ENCODE data around the gene LRP6. TPM values are rescaled to one million over a fixed set of nuclear protein-coding genes. Genes with fewer than 3 reads are reported as not detected.

Gene LRP6
- total and polyA plus RNA-seq, 4 donors = 14.7 to 76.8 (median 23.2) TPM

GRCh38 chr12:12079291-12079690 lies 187.6 kb downstream of the LRP6 start:
- Histone ChIP-seq H3K9ac (ENCODE audit: low read depth in 1 of 2, low read length in 2 of 2) (no peak overlapping the region), H3K9me3 (ENCODE audit: control insufficient read depth in 4 of 4, low read length in 3 of 4) (no peaks in the 10 kb centered on the region), H3K36me3 (ENCODE audit: control insufficient read depth in 4 of 4, insufficient read depth in 3 of 4, low read depth in 1 of 4, low read length in 3 of 4) (no peaks in the 10 kb centered on the region), H3K4me1 (ENCODE audit: control insufficient read depth in 4 of 4, insufficient read depth in 4 of 4, low read length in 3 of 4) (peaks cover 0 to 6% (median 3%) of the 10 kb centered on the region in 4 donors), H3K4me3 (ENCODE audit: low read depth in 1 of 3, low read length in 3 of 3) (no peak overlapping the region), H3K27me3 (ENCODE audit: control insufficient read depth in 4 of 4, insufficient read depth in 4 of 4, low read length in 3 of 4) (no peaks in the 10 kb centered on the region), H3K27ac (ENCODE audit: low read depth in 1 of 2, low read length in 2 of 2) (no peak overlapping the region)
- no peak for TF ChIP-seq GABPA (IDR thresholded peaks at IDR 0.05 in 1 of 2, conservative IDR thresholded peaks at IDR 0.05 in 1 of 2)
- TF ChIP-seq FOXA2 (IDR thresholded peaks at IDR 0.05) = no peak
- WGBS = 88% methylated on average over 5 of the region's 5 CpGs
- no peak for DNase-seq (ENCODE audit: low spot score)

GRCh38 chr12:12072064-12072760 lies 194.6 kb downstream of the LRP6 start:
- WGBS = 30% methylated on average over 21 of the region's 21 CpGs
- Histone ChIP-seq H3K9me3 (ENCODE audit: control insufficient read depth in 4 of 4, low read length in 3 of 4) (no peaks in the 10 kb centered on the region), H3K27ac (ENCODE audit: low read depth in 1 of 2, low read length in 2 of 2) (no peak overlapping the region), H3K4me1 (ENCODE audit: control insufficient read depth in 4 of 4, insufficient read depth in 4 of 4, low read length in 3 of 4) (peaks cover 0 to 19% (median 8%) of the 10 kb centered on the region in 4 donors), H3K9ac (ENCODE audit: low read depth in 1 of 2, low read length in 2 of 2) (no peak overlapping the region), H3K36me3 (ENCODE audit: control insufficient read depth in 4 of 4, insufficient read depth in 3 of 4, low read depth in 1 of 4, low read length in 3 of 4) (no peaks in the 10 kb centered on the region), H3K4me3 (ENCODE audit: low read depth in 1 of 3, low read length in 3 of 3) (peak overlapping the region in 2 of 3 donors; percentile 4 to 66), H3K27me3 (ENCODE audit: control insufficient read depth in 4 of 4, insufficient read depth in 4 of 4, low read length in 3 of 4) (no peaks in the 10 kb centered on the region)
- TF ChIP-seq RAD21 (IDR thresholded peaks at IDR 0.05) = peak in 1 of 2 donors; percentile 45
- no peak for TF ChIP-seq YY1 (IDR thresholded peaks at IDR 0.05)
- peak; percentile 5 for TF ChIP-seq CTCF (IDR thresholded peaks at IDR 0.05; ENCODE audit: low read depth, low read length, missing input control)
- DNase-seq (ENCODE audit: low spot score) = peak; percentile 42

DNA sequence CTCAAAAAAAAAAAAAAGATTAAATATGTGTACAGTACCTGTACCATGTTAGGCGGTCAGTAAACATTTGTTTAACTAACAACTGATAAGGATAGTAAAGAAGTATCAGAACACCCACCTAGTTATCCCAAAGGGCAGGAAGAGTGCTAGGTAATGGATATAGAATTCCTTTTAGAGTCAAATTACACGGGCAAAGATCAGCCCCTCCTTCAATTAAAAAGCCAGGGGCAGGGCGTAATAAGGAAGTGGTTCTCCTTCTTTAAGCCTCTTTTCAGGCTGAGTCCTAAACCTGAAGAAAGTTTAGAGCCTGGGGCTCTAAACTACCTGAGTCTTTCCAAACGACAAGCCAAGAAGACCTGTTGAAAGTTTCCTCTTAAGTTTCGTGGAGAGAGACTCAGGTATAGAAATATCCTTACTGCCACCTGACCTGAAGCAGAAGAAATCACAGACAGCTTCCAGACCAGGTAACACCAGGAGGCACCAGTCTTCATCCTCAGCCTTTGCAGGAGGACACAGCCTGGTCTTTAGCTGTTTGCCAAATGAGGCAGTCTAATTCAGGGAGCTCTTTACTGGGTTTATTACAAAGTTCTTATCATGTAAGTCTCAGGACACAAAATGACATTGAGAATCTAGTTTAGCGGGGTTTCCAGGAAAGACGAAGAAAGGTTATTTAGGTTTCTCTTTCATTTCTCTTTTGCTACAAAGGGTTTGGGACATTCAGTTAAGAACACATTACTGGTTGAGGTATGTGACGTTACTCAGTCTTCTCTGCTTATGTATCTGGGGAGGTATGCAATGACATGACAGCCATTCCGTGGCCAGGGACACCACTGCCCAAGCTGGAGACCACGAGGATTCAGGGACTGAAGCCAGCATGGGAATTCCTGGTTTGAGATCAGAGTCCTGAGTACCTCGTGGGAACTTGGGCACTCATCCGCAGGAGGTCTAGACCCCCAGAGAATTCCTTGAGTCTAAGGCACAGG lies 195.9 kb downstream of the LRP6 start, which contains the start of gene BCL2L14:
Gene BCL2L14, plus strand, starts transcription at position 266 of the 983 bp plus-strand sequence. CDS start 8,367 bp downstream, outside the sequence.
- Histone ChIP-seq H3K9ac (ENCODE audit: low read depth in 1 of 2, low read length in 2 of 2) (peak within 1 kb of the TSS in 1 of 2 donors; percentile 29), H3K27ac (ENCODE audit: low read depth in 1 of 2, low read length in 2 of 2) (no peak within 1 kb of the TSS), H3K36me3 (ENCODE audit: control insufficient read depth in 4 of 4, insufficient read depth in 3 of 4, low read depth in 1 of 4, low read length in 3 of 4) (no peaks in the 10 kb centered on the region), H3K4me3 (ENCODE audit: low read depth in 1 of 3, low read length in 3 of 3) (peak within 1 kb of the TSS; percentile 43 to 66 (median 49)), H3K4me1 (ENCODE audit: control insufficient read depth in 4 of 4, insufficient read depth in 4 of 4, low read length in 3 of 4) (peaks cover 0 to 19% (median 8%) of the 10 kb centered on the region in 4 donors), H3K9me3 (ENCODE audit: control insufficient read depth in 4 of 4, low read length in 3 of 4) (no peaks in the 10 kb centered on the region), H3K27me3 (ENCODE audit: control insufficient read depth in 4 of 4, insufficient read depth in 4 of 4, low read length in 3 of 4) (no peaks in the 10 kb centered on the region)
- DNase-seq (ENCODE audit: low spot score) = no peak
- 21% methylated on average over 12 of the region's 12 CpGs for WGBS
- TF ChIP-seq ATF3 (IDR thresholded peaks at IDR 0.05) = no peak
- TF ChIP-seq RAD21 (IDR thresholded peaks at IDR 0.05) = peak in 1 of 2 donors; percentile 20
- no peak for TF ChIP-seq JUND (IDR thresholded peaks at IDR 0.05)
- TF ChIP-seq HNF4G (IDR thresholded peaks at IDR 0.05) = no peak
- no peak for TF ChIP-seq RXRA (IDR thresholded peaks at IDR 0.05)
- TF ChIP-seq, protein P1, sequence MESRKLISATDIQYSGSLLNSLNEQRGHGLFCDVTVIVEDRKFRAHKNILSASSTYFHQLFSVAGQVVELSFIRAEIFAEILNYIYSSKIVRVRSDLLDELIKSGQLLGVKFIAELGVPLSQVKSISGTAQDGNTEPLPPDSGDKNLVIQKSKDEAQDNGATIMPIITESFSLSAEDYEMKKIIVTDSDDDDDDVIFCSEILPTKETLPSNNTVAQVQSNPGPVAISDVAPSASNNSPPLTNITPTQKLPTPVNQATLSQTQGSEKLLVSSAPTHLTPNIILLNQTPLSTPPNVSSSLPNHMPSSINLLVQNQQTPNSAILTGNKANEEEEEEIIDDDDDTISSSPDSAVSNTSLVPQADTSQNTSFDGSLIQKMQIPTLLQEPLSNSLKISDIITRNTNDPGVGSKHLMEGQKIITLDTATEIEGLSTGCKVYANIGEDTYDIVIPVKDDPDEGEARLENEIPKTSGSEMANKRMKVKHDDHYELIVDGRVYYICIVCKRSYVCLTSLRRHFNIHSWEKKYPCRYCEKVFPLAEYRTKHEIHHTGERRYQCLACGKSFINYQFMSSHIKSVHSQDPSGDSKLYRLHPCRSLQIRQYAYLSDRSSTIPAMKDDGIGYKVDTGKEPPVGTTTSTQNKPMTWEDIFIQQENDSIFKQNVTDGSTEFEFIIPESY (IDR thresholded peaks at IDR 0.05) = no peak
